MM.1S (cell line): ENCODE measurements around the gene TAF1A.

ENCODE experiments used
- EZH2 ChIP-seq: fragments of 300-600 bp; sonication (generic); optimal IDR thresholded peaks from 2 replicates; pipeline ENCODE3; 2017; ENCODE audit warnings: low read depth, mild to moderate bottlenecking, antibody characterized with exemption, low read length, mixed read lengths
- TF ChIP-seq, protein P1 (sequence below): fragments of 300-600 bp; sonication (generic); IDR thresholded peaks from 2 replicates; pipeline ENCODE4 v1.5.1; 2016; ENCODE audit warnings: antibody characterized with exemption, low read length, mixed read lengths

GRCh38 chr1:222592171-222592570, 2.4 kb upstream of the TAF1A start:
- TF ChIP-seq, protein P1, sequence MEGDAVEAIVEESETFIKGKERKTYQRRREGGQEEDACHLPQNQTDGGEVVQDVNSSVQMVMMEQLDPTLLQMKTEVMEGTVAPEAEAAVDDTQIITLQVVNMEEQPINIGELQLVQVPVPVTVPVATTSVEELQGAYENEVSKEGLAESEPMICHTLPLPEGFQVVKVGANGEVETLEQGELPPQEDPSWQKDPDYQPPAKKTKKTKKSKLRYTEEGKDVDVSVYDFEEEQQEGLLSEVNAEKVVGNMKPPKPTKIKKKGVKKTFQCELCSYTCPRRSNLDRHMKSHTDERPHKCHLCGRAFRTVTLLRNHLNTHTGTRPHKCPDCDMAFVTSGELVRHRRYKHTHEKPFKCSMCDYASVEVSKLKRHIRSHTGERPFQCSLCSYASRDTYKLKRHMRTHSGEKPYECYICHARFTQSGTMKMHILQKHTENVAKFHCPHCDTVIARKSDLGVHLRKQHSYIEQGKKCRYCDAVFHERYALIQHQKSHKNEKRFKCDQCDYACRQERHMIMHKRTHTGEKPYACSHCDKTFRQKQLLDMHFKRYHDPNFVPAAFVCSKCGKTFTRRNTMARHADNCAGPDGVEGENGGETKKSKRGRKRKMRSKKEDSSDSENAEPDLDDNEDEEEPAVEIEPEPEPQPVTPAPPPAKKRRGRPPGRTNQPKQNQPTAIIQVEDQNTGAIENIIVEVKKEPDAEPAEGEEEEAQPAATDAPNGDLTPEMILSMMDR: no peak
- no peak for TF ChIP-seq EZH2
